Activated naive CD4-positive, alpha-beta T cell treated with anti-CD3 and anti-CD28 coated beads for 36 hours (primary cell): ENCODE data around the gene PTPRN2. TPM values are rescaled to one million over a fixed set of nuclear protein-coding genes. Genes with fewer than 3 reads are reported as not detected.

ENCODE experiments used
- CTCF ChIA-PET: fragments of 350-600 bp; sonication (Branson Sonifier 250); formaldehyde crosslinking; loops from one replicate; lab custom pipeline; 2021; ENCODE audit warnings: antibody characterized with exemption; lab: Charles Lee
- DNase-seq: peaks from one replicate; pipeline ENCODE4 v3.0.0-alpha.2; 2020
- H3K27ac Mint-ChIP-seq: one replicate; pipeline ENCODE4 v1.8.0; 2021; ENCODE audit warnings: mild to moderate bottlenecking, mixed read lengths
- H3K27me3 Mint-ChIP-seq: one replicate; pipeline ENCODE4 v1.8.0; 2021; ENCODE audit warnings: low read depth, mixed read lengths
- H3K36me3 Mint-ChIP-seq: one replicate; pipeline ENCODE4 v1.8.0; 2021; ENCODE audit warnings: low read depth, mixed read lengths
- H3K4me1 Mint-ChIP-seq: one replicate; pipeline ENCODE4 v1.8.0; 2021; ENCODE audit warnings: low read depth, mixed read lengths
- H3K4me3 Mint-ChIP-seq: one replicate; pipeline ENCODE4 v1.8.0; 2021; ENCODE audit warnings: mild to moderate bottlenecking, moderate library complexity, mixed read lengths
- H3K9me3 Mint-ChIP-seq: one replicate; pipeline ENCODE4 v1.8.0; 2021; ENCODE audit warnings: mixed read lengths
- intact Hi-C: fragments of 100-400 bp; cut with micrococcal nuclease; formaldehyde crosslinking; loops from one replicate; pipeline ENCODE4 v1.15.1; 2023
- total RNA-seq, 2 experiments: library from RNA; stranded (reverse); gene quantifications; one replicate each; pipeline ENCODE4 v1.2.3, GENCODE V29; 2021

Gene PTPRN2
- total RNA-seq, 2 experiments from 2014 or later = 0.54 to 0.62 TPM

DNA sequence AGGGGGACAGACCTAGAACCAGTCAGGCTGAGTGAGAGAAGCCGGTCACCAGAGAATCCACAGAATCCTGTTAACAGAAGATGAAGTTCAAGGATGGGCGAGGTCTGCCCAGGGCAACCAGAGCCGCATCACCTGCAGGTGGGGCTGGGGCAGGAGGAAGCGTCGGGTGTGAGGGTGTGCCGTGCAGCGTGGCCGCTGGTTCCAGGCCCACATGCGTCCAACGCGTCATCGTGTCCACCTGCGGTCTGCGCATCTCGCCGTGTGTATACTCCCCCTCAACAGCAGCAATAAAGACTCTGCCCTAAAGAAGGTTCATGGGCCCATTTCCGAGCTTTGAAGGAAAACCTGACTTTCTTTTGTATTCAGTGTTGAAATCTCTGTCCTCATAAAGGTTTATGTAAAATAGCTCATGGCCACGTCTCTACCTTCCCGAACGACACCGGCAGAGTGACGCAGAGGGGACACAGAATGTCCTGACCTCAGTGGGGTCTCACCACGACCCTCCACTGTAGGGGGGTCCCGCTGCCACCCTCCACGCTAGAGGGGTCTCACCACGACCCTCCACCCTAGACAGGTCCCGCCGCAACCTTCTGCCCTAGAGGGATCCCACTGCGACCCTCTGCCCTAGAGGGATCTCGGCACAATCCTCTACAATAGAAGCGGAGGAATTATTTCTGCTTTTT lies 446.9 kb downstream of the PTPRN2 start:
- intact Hi-C loops = no loop called here
- H3K36me3 Mint-ChIP-seq = no peaks in the 10 kb centered on the region
- H3K9me3 Mint-ChIP-seq = no peaks in the 10 kb centered on the region
- CTCF ChIA-PET = no interaction called here
- no peaks in the 10 kb centered on the region for H3K27me3 Mint-ChIP-seq
- DNase-seq = no peak
- no peak overlapping the region for H3K4me3 Mint-ChIP-seq
- no peak overlapping the region for H3K27ac Mint-ChIP-seq
- no peaks in the 10 kb centered on the region for H3K4me1 Mint-ChIP-seq

DNA sequence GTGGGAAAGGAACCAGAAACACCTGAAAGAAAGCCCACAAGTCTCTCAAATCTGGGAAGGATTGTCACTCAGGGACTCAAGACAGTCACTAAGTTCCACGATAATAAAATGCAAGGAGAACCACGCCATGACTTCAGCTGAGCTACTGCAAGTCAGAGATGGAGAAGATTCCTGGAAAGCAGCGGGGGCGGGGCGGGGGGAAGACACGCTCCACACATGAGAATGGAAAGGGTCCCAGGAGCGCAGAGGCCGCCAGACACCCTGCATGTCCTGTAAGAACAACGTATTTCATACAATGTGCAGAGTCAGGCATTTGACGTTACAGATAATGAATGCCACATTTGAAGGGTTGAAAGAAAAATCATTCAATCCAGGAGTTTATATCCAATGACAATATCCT lies 448.1 kb downstream of the PTPRN2 start:
- Mint-ChIP-seq H3K27me3 (no peaks in the 10 kb centered on the region), H3K4me3 (no peak overlapping the region), H3K4me1 (no peaks in the 10 kb centered on the region), H3K36me3 (no peaks in the 10 kb centered on the region), H3K27ac (no peak overlapping the region), H3K9me3 (no peaks in the 10 kb centered on the region)
- DNase-seq = no peak
- CTCF ChIA-PET = no interaction called here
- intact Hi-C loops = no loop called here

DNA sequence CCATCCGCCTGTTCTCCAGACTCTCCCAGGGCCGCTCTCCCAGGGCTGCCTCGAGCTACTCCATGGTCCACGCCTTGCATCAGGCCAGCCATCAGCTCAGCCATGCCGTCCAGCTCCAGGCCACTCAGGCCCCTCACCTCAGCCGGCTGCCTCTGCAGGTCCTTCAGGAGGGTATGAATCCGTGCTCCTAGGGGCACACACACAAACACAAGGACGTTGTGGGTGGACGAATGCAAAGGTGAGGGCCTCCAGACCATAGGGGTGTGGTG lies 449.4 kb downstream of the PTPRN2 start:
- H3K9me3 Mint-ChIP-seq = no peaks in the 10 kb centered on the region
- H3K36me3 Mint-ChIP-seq = no peaks in the 10 kb centered on the region
- no peak for DNase-seq
- H3K4me1 Mint-ChIP-seq = no peaks in the 10 kb centered on the region
- CTCF ChIA-PET = no interaction called here
- no peaks in the 10 kb centered on the region for H3K27me3 Mint-ChIP-seq
- H3K4me3 Mint-ChIP-seq = no peak overlapping the region
- no peak overlapping the region for H3K27ac Mint-ChIP-seq
- intact Hi-C loops = no loop called here

DNA sequence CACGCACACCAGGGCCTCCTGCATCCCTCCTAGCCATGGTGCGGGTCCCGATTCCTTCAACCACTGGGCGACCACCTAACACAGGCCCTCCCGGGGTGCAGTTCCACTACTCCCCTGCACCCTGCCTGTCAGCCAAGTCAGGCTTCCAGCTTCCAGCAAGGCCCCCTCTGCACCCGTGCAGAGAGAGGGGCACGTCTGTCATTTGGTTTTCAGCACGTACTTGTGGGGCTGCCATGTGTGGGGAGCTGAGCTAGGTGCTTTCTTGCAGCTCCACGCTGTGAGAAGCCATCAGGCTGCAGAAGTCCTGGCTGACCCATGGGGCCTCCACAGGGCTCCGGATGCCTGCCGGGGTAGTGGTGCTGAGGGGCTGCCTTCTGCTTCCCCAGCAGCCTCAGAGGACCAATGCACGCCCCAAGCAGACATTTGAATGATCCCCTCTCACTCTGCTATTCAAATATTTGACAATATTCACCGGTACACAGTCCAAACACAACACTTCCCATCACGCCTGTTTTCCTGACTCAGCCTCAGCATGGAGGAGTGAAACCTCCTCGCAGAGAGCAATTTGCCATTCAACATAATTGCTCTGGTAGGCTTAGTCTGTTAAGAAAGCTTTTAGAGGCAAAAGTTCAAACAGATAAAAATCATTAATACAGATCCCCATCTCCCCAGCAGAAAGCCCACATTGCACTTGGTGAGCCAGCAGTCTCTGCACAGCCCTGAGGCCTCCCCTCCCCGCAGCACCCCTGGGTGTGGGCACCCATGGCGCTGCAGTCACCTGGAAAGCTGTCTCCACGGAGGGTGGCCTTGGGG lies 449.9 kb downstream of the PTPRN2 start:
- Mint-ChIP-seq H3K36me3 (no peaks in the 10 kb centered on the region), H3K4me1 (no peaks in the 10 kb centered on the region), H3K4me3 (no peak overlapping the region), H3K9me3 (no peaks in the 10 kb centered on the region), H3K27ac (no peak overlapping the region), H3K27me3 (no peaks in the 10 kb centered on the region)
- CTCF ChIA-PET = no interaction called here
- intact Hi-C loops = no loop called here
- DNase-seq = no peak

DNA sequence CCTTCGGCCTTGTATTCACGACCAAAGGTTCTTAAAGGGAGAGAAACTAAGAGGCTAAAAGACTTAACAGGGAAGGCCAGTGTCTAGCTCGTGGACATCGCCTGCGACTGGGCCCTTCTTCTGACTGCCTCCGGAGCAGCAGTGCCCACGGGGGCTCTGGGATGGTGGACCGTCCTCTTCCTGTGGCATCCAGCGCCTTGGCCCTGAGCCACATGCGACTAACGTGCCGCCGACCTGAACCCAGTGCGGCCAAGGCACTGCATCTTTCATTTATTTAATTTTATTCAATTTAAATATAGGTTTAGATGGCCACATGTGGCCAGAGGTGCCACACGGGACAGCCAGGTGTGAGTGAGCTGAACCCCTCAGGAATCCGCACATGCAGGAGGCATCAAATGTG lies 451.7 kb downstream of the PTPRN2 start:
- no peaks in the 10 kb centered on the region for H3K4me1 Mint-ChIP-seq
- no peaks in the 10 kb centered on the region for H3K27me3 Mint-ChIP-seq
- CTCF ChIA-PET = no interaction called here
- no peak overlapping the region for H3K27ac Mint-ChIP-seq
- H3K9me3 Mint-ChIP-seq = no peaks in the 10 kb centered on the region
- H3K36me3 Mint-ChIP-seq = no peaks in the 10 kb centered on the region
- no peak overlapping the region for H3K4me3 Mint-ChIP-seq
- intact Hi-C loops = no loop called here
- DNase-seq = no peak

DNA sequence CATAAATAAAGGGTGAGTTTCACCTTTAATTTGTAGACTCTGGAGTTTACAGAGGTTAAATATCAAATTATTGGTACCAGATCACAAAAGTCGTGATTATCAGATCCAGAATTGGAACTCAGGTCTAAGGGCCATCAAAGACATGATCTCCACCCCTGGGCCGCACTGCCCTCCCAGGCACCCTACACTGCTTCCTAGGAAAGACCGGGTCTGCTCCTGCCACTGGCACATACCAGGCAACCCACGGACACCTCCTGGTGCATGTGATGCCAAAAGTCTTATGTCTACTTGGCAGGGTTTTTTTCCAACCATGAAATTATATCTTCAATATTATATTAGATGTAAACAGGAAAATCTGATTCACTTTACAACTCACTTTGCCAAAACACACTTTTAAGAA lies 452.8 kb downstream of the PTPRN2 start:
- intact Hi-C loops = no loop called here
- Mint-ChIP-seq H3K4me3 (no peak overlapping the region), H3K4me1 (no peaks in the 10 kb centered on the region), H3K27me3 (no peaks in the 10 kb centered on the region), H3K36me3 (no peaks in the 10 kb centered on the region), H3K27ac (no peak overlapping the region), H3K9me3 (no peaks in the 10 kb centered on the region)
- CTCF ChIA-PET = no interaction called here
- DNase-seq = no peak

DNA sequence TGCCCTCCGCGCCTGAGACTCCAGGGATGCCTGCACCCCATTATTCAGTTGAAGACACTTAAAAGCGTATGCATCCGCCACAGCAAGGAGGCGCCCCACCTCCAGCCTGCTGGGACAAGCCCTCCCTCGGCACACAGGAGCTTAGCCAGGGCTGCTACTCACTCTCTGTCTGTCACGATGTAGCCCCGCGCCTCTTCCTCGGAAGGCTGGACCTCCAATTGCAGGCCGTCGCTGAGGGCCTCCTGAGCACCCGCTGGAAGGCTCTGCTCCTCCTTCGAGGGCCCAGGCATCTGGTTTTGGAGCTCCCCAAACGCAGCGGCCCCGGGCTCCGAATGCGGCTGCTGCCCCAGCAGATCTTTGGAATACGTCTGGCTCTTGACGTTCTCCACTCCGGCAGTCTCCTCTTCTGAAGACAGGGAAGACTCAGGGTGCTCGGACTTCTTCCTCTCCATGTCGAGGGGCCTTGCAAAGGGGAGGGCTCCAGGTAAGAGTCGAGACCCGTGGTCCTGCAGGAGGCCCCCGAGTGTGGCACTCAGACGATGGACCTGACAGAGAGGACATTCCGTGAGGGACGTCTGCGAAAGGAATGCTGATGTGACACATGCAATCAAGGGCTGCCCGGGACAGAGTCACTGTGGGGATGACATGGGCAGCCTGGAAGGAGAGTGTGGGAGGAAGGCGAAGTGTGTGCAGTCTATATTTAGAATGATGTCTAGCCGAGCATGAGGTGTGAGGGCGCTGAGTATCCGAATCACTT lies 453.9 kb downstream of the PTPRN2 start:
- no peaks in the 10 kb centered on the region for H3K36me3 Mint-ChIP-seq
- H3K4me3 Mint-ChIP-seq = no peak overlapping the region
- no peak for DNase-seq
- intact Hi-C loops = no loop called here
- no peaks in the 10 kb centered on the region for H3K9me3 Mint-ChIP-seq
- no peak overlapping the region for H3K27ac Mint-ChIP-seq
- H3K27me3 Mint-ChIP-seq = no peaks in the 10 kb centered on the region
- H3K4me1 Mint-ChIP-seq = no peaks in the 10 kb centered on the region
- CTCF ChIA-PET = no interaction called here

DNA sequence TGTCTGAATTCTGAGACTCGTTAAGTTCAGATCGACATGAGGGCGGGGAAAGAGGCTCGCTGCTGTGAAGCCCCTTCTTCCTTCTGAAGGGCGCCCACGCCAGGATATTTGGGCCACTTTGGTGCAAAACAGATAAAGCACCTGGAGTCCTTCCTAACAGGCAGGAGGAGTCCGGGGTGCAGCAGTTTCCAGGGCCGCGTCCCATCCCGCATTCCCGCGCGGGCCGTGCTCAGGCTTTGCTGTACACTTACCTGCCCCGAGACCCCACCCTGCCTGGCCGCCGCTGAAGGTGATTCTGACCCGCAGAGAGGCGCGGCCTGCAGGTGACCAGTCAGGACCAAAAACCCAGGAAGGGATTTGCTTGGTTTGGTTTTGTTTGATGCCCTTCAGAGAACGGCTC lies 454.6 kb downstream of the PTPRN2 start:
- Mint-ChIP-seq H3K4me1 (no peaks in the 10 kb centered on the region), H3K36me3 (no peaks in the 10 kb centered on the region), H3K9me3 (no peaks in the 10 kb centered on the region), H3K27me3 (no peaks in the 10 kb centered on the region), H3K4me3 (no peak overlapping the region), H3K27ac (no peak overlapping the region)
- intact Hi-C loops = no loop called here
- no peak for DNase-seq
- CTCF ChIA-PET = no interaction called here

DNA sequence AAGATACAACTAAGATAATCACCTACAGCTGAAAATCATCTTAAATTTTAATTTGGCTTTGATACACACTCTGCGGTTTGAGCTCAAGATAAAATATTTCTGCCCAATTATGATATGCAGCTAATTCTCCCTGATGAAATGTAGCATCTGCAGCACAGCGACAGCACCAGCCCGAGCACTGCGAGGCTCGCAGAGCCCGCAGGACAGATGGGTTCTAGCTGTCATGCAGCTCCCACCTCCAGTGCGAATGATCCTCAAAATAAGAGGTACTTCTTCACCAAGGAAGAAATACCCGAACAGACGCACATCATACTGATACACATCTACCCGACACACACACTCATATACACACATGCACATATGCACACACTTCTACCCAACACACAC lies 457.6 kb downstream of the PTPRN2 start:
- no peak for DNase-seq
- no peak overlapping the region for H3K4me3 Mint-ChIP-seq
- intact Hi-C loops = no loop called here
- H3K4me1 Mint-ChIP-seq = no peaks in the 10 kb centered on the region
- H3K36me3 Mint-ChIP-seq = no peaks in the 10 kb centered on the region
- H3K27ac Mint-ChIP-seq = no peak overlapping the region
- CTCF ChIA-PET = no interaction called here
- H3K9me3 Mint-ChIP-seq = no peaks in the 10 kb centered on the region
- H3K27me3 Mint-ChIP-seq = no peaks in the 10 kb centered on the region

DNA sequence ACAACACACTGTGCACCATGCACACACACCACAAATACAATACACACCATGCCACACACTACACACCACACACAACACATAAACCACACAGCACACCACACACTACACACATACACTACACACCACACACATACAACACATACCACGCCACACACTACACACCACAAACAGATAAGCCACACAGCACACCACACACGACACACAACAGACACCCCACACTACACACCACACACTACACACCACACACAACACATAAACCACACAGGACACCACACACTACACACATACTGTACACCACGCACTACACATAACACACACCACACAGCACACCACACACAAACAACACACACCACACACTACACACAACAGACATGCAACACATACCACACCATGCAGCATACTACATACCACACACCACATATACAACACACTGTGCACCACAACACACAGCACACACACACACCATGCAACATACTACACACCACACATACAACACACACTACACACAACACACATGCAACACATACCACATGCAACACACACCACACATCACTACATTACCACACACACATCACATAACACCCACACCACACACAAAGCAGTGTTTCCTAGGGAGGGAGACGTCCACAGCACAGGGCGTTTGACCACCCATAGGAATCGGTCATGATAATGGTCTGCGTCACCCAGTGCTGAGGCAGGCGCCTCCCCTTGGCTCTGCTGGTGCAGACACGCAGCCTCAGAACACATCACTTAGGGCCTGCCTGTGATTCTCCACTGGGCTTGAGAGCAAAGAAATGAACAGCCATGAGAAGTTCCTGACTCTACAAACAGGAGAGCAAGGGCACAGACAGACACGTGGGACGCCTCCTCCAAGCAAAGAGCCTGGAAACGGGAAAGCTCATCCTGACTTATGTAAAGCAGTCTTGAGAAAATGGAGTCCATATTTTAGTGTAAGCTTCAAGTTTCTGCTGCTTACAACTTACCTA lies 458.3 kb downstream of the PTPRN2 start:
- intact Hi-C loops = no loop called here
- Mint-ChIP-seq H3K9me3 (no peaks in the 10 kb centered on the region), H3K27me3 (no peaks in the 10 kb centered on the region), H3K4me3 (no peak overlapping the region), H3K36me3 (no peaks in the 10 kb centered on the region), H3K4me1 (no peaks in the 10 kb centered on the region), H3K27ac (no peak overlapping the region)
- DNase-seq = no peak
- CTCF ChIA-PET = no interaction called here

DNA sequence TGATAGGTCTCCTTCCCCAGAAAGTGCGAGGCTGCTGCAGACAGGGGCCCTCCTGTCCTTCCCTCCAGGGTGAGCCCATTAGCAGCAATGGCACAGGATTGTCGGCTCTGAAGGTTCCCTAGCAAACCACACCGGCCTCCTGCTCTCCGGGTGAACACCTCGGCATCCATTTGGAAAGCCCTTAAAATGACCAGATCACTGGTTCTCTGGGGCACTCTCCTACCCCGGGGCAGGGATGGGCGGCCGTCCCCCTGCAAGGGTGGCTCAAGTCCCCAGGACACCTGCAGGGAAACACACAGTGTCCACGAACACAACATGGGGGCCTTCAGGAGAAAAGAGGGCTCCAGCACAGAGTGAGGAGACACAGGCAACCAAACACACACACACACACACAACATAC lies 459.1 kb downstream of the PTPRN2 start:
- no peaks in the 10 kb centered on the region for H3K36me3 Mint-ChIP-seq

DNA sequence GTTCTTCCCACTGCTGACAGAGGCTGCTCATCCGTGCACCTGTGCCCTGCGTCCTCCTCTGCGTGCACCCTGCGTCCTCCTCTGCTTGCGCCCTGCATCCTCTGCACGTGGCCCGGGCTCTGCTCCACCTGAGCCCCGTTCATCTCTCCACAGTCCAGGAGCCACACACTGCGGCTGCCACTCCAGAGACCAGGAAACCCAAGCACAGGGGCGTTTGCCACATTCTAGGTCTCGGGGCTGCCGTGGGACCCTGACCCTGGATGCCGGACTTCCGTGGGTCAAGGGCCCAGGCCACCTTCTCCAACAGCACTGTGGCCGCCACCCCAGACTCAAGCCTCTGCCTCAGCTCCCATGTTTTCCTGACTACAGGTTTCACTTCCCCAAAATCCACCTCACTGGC lies 460.4 kb downstream of the PTPRN2 start:
- H3K9me3 Mint-ChIP-seq = no peaks in the 10 kb centered on the region
- no peak overlapping the region for H3K4me3 Mint-ChIP-seq
- DNase-seq = no peak
- no peaks in the 10 kb centered on the region for H3K27me3 Mint-ChIP-seq
- no peaks in the 10 kb centered on the region for H3K4me1 Mint-ChIP-seq
- intact Hi-C loops = no loop called here
- H3K36me3 Mint-ChIP-seq = no peaks in the 10 kb centered on the region
- CTCF ChIA-PET = no interaction called here
- H3K27ac Mint-ChIP-seq = no peak overlapping the region

More for the DNA sequence above, 459.1 kb downstream of the PTPRN2 start:
- intact Hi-C loops = no loop called here
- Mint-ChIP-seq H3K27me3 (no peaks in the 10 kb centered on the region), H3K27ac (no peak overlapping the region), H3K4me3 (no peak overlapping the region), H3K9me3 (no peaks in the 10 kb centered on the region), H3K4me1 (no peaks in the 10 kb centered on the region)
- CTCF ChIA-PET = no interaction called here
- DNase-seq = no peak
